ENCODE data around the gene OR6Q1.
"Not testable (repeated sequence)": the region's sequence is repeated elsewhere in the genome, so short reads cannot be mapped to it uniquely, and the experiment has no call there.

Gene OR6Q1

GRCh38 chr11:58030653-58031052 is at the start of gene OR6Q1:
TSS of gene OR6Q1 (plus strand) at chr11:58030953. CDS start at chr11:58030953, 0 bp downstream.
- DNase-seq: no peak

GRCh38 chr11:57981536-57981935 is 49.2 kb upstream of the OR6Q1 start:
- no peak for DNase-seq

- no peak for DNase-seq
These were observed 48.0 kb upstream of the OR6Q1 start for GRCh38 chr11:57982776-57983175.

GRCh38 chr11:57983191-57983590 is 47.6 kb upstream of the OR6Q1 start:
- DNase-seq: no peak

- not testable (repeated sequence) for DNase-seq
These were observed 31.2 kb upstream of the OR6Q1 start for GRCh38 chr11:57999523-57999922.

DNA sequence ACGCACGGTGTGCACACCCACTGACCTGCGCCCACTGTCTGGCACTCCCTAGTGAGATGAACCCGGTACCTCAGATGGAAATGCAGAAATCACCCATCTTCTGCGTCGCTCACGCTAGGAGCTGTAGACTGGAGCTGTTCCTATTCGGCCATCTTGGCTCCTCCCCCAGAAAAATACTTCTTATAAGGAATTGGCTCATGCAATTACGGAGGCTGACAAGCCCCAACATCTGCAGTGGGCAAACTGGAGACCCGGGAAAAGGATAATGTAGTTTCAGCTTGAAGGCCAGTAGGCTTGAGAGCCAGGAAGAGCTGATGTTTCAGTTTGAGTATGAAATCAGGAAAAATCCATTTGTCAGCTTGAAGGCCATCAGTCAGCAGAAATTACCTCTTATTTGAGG is 30.7 kb upstream of the OR6Q1 start:
- DNase-seq: not testable (repeated sequence)

- no peak for DNase-seq
These were observed 30.1 kb upstream of the OR6Q1 start for GRCh38 chr11:58000699-58001098.

DNA sequence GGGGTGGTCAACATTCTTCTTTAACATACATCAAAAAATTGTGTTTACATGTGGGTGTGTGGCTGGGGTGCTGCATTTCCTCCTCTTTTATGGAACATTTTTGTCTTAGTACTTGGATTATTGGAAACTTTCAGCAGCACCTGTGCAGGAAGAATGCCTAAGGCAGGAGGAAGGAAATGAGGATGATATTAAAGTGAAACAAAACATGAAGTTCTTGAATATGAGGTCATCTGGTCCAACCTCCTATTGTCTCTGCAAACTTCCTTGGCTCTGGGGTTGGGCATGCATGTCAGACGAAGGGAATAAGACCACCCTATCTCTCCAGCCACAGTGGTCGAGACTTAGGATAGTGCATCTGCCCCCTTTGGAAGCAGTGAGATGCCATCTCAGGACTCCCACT is 27.7 kb upstream of the OR6Q1 start:
- no peak for DNase-seq

DNA sequence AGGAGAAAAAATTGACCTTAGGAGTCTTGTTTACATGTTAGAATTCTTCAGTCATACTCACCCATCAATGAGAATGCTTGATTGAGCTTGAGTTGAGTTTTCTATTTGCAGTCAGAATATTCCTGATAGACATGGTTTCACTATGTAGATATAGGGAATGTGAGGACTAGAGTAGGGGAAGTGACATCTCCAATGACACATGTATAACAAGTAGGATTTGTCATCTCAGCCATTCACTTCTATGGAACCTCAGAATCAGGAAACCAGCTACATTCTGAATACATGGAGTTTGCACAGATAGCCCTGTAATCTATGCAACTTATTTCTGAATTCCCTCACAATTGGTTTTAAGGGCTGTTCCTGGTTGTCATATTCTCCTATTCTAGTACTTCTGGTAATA is 27.2 kb upstream of the OR6Q1 start:
- DNase-seq: no peak

DNA sequence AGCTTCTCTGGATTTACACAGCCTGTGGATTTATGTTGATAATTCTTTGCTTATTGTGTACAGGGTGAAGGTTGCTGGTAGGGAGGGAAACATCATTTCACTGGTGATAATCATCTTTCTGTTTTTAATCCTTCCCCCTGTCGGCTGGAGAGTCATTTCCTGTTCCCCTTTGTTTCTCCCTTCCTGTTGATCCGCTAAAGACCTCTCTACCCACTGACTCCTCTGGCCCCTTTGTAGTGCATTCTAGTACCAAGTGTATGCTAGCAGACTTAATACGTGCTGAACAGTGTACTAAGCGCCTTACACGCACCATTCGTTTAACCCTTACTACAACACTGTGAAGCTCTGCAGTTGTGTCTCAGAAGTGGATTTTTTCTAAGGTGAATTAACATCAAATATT is 26.1 kb upstream of the OR6Q1 start:
- DNase-seq: no peak

DNA sequence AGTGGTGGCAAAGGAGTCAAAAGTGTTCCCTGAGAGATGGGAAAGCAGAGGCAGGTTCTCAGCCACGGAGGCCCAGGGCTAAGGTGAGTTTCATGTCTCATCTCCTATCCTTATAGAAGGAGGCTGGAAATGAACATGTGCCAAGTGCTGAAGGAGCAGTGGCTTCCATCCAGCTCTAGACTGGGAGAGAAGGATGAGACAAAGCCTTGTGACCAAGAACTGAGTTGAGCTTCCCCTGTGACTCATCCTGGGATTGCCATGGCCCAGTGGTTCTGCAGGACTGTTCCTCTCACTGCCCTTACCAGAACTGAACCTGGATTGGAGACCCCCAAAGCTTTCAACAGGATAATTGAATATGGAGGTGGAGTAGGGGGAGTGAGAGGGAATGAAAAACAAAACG is 23.8 kb upstream of the OR6Q1 start:
- no peak for DNase-seq

GRCh38 chr11:58011771-58012170 is 19.0 kb upstream of the OR6Q1 start:
- DNase-seq: no peak

GRCh38 chr11:58023435-58023931 is 7.3 kb upstream of the OR6Q1 start, which contains the start of gene OR9Q1:
TSS of gene OR9Q1 (plus strand) at chr11:58023881. CDS start at chr11:58179445, 155,564 bp downstream.
- DNase-seq: no peak

DNA sequence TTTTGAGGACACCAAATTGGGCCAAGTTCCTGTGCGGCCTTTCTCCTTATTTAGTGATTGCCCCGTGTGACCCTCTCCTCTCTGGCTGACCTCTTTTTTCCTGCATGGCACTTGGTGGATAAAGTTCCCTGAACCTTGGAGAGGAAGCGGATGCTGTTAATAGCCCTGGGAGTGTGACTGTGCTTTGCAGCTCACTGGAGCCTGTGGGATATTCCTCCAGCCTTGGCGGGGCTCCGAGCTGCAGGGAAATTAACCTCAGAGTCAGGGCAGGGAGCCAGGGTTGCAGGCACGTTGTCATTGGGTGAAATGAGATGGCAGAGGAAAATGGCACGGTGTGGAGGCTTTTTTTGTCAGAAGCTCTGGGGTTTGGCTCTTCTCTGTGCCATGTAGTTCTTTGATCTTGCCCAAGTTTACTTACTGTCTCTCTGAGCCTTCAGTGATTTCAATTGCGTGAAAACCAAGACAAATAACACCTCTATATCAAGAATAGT is 6.1 kb upstream of the OR6Q1 start:
- DNase-seq: no peak

DNA sequence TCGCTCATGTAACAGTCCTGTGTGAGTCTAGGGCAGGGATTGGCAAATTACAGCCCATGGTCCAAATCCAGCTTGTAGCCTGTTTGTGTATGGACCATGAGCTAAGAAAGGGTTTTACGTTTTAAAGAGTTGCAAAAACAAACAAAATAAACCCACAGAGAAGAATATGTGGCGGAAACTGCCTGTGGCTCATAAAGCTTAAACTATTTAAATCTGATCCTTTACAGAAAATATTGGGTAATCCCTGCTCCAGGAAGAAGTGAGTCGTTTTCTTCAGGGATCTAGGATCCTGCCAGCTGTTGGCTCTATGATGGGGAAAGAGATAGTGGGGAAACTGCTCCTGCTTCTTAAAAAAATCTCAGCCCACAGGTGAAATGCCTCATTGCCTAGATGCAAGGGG is 3.4 kb upstream of the OR6Q1 start:
- DNase-seq: no peak

DNA sequence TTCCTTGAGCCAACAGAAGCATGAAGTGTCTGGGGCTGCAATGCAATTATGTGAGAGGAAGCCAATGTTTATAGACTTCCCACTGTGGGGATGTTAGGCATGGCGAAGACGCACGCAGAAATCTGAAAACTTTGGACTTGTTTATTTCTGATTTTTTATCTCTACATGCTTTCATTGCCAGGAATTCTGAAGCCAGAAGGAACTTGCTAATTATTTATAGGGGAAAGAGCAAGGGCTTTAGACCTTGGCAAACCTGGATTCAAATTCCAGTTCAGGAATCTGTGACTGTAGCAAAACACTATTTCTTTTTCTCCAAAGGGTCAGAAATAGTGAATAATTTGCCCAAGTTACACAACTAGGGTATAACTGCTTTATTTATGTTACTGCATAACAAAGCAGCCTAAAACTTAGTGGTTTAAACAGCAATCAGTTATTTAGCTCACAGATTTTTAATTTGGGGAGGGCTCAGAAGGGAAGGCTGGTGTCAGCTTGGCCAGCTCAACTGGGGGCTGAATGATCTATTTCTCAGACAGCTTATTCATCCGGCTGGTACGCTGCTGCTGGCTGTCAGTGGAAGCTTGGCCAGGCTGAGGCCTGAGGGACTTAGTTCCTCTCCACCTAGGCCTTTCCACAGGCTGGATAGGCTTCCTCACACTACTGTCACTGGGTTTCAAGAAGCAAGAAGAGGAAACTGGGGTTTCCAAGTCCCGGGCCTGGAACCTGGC is 1.9 kb upstream of the OR6Q1 start:
- DNase-seq: no peak

- no peak for DNase-seq
These were observed 3.7 kb downstream of the OR6Q1 start for GRCh38 chr11:58034471-58034870.

DNA sequence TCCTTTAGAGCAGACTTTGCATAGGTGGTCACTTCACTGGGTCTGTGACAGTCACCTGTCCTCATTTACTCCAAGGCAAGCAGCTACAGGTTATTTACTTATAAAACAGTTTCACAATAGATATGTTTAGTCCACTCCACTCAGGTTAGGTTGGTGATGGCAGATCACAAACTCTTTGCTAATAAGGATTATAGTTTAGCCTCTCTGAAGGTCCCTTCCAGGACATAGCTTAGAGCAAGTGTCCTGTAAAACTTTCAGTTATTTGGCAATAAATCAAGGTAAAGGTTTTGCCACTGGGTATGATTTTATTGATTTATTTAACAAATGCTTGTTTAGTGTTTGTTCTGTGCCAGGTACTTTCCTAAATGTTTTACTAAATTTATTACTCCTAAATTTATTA is 8.8 kb downstream of the OR6Q1 start:
- no peak for DNase-seq

GRCh38 chr11:58043379-58043778 is 12.6 kb downstream of the OR6Q1 start:
- DNase-seq: no peak

DNA sequence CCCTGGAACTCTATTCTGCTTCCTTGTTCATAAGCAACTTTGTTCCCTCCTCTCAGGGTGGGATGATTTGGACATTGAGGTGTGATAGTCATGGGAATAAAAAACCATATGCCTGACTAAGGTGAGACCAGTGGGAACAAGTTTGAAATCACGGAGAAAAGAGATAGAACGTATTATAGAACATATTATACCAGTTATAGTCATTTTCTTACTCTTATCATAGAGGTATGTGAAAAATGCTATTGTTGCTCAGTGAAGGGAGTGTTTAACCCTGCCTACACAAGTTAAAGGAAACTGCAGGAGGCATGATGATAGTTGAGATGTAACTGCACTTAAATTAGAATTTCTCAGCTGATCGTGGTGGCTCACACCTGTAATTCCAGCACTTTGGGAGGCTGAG is 15.5 kb downstream of the OR6Q1 start:
- DNase-seq: no peak

- no peak for DNase-seq
These were observed 17.1 kb downstream of the OR6Q1 start for GRCh38 chr11:58047818-58048217.

DNA sequence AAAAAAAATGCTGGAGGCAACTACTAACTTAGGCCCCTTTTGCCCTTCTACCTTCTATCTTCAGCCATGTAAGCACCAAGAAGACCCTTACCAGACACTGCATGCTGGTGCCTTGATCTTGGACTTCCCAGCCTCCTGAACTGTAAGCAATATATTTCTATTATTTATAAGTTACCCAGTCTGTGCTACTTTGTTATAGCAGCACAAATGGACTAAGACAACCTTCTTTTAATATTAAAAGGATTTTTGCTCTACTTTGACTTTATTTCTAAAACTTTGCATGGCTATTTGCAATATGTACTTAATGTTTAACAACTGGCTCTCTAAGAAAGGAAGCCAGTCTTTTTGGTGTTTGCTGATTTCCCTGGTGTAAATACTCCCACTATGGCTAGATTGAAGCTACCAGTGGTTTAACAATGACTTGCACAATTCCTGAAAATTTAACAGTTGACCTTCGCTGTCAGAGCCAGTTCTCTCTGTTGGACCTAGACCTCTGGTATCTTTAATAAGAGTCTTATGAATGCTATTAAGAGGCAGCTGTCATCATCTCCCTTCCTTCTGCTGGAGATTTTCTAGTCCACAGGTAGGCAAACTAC is 25.2 kb downstream of the OR6Q1 start:
- DNase-seq: no peak

GRCh38 chr11:58057481-58057880 is 26.7 kb downstream of the OR6Q1 start:
- DNase-seq: no peak

GRCh38 chr11:58058276-58059006 is 27.7 kb downstream of the OR6Q1 start:
- DNase-seq: no peak
